Panc1 (cell line): Measurements from ENCODE around the gene NLRC5. TPM values are rescaled to one million over a fixed set of nuclear protein-coding genes. Genes with fewer than 3 reads are reported as not detected.

Source experiments
- ATAC-seq: fragments of 200-7000 bp; cut with Tn5 transposase; 2 replicates; pipeline ENCODE4 v1.9.1; 2020; ENCODE audit warnings: mild to moderate bottlenecking, moderate library complexity
- BruUV-seq: library from RNA; stranded (reverse); fragments of 400-500 nt; replicated peaks from 2 replicates; lab custom pipeline; 2021; lab: Mats Ljungman, UMichigan
- CTCF ChIA-PET: fragments of 300-600 bp; sonication (Branson Sonifier 250); formaldehyde crosslinking; loops from one replicate; lab custom pipeline; 2022; ENCODE audit warnings: antibody characterized with exemption; lab: Charles Lee
- POLR2A ChIA-PET: fragments of 300-600 bp; sonication (Branson Sonifier 250); formaldehyde crosslinking; loops from one replicate; lab custom pipeline; 2022; ENCODE audit warnings: antibody characterized with exemption; lab: Charles Lee
- DNase-seq: peaks from one replicate; pipeline ENCODE4 v3.0.0-alpha.2; 2010; ENCODE audit warnings: low read depth, low spot score
- H3K27ac ChIP-seq: 2 replicates; pipeline ENCODE4 v1.5.1; 2011; ENCODE audit warnings: mild to moderate bottlenecking, low read length, inconsistent platforms
- H3K27me3 ChIP-seq: fragments of 200-500 bp; sonication (Bioruptor generic); 2 replicates; pipeline ENCODE4 v1.6.0; 2014; ENCODE audit warnings: low read length, inconsistent platforms; ENCODE audit not compliant: control insufficient read depth, insufficient read depth
- H3K36me3 ChIP-seq: fragments of 200-500 bp; sonication (Bioruptor generic); 2 replicates; pipeline ENCODE4 v1.5.1; 2014; ENCODE audit warnings: inconsistent platforms, mild to moderate bottlenecking, low read length, moderate library complexity; ENCODE audit not compliant: control insufficient read depth, insufficient read depth
- H3K4me1 ChIP-seq: 2 replicates; pipeline ENCODE4 v1.5.1; 2011; ENCODE audit warnings: inconsistent platforms, mild to moderate bottlenecking, low read length, moderate library complexity; ENCODE audit not compliant: control insufficient read depth, insufficient read depth
- H3K4me3 ChIP-seq, 2 experiments: 2 replicates each; pipeline ENCODE4 v1.5.1; 2011 to 2012; ENCODE audit warnings: low read depth in 2 of 2, low read length in 2 of 2, mild to moderate bottlenecking in 2 of 2, inconsistent platforms in 1 of 2, moderate library complexity in 1 of 2
- H3K9me3 ChIP-seq: fragments of 200-500 bp; sonication (Bioruptor generic); 2 replicates; pipeline ENCODE4 v1.5.1; 2014; ENCODE audit warnings: low read depth, mild to moderate bottlenecking, inconsistent platforms, low read length, moderate library complexity; ENCODE audit not compliant: control insufficient read depth, insufficient read depth
- POLR2AphosphoS5 ChIP-seq: IDR thresholded peaks from 2 replicates; pipeline ENCODE4 v1.6.1; 2012; ENCODE audit warnings: mild to moderate bottlenecking, low read depth, low read length, moderate library complexity
- SIN3A ChIP-seq: IDR thresholded peaks from 2 replicates; pipeline ENCODE4 v1.6.1; 2012; ENCODE audit warnings: low read depth, mild to moderate bottlenecking, low read length, moderate library complexity, borderline replicate concordance; ENCODE audit not compliant: insufficient read depth
- TCF7L2 ChIP-seq: IDR thresholded peaks from 2 replicates; pipeline ENCODE4 v1.6.1; 2011; ENCODE audit warnings: mild to moderate bottlenecking, low read depth, low read length, inconsistent platforms
- in situ Hi-C: cut with HindIII; loops from 2 replicates; pipeline ENCODE4 v1.10.0; 2016; ENCODE audit warnings: low sequenced_read_pairs, low pct_unique_long_range_greater_than_20kb
- intact Hi-C: fragments of 100-400 bp; cut with micrococcal nuclease; formaldehyde crosslinking; loops from one replicate; pipeline ENCODE4 v1.10.0; 2022; ENCODE audit not compliant: unreplicated experiment
- total RNA-seq: library from RNA; stranded (reverse); gene quantifications from one replicate; pipeline ENCODE4 v1.2.1, GENCODE V29; 2021; ENCODE audit not compliant: unreplicated experiment
- TF ChIP-seq, protein P1 (sequence below): fragments of 450-650 bp; IDR thresholded peaks from 2 replicates; pipeline ENCODE4 v1.5.1; 2017; ENCODE audit warnings: mild to moderate bottlenecking
- TF ChIP-seq, protein P2 (sequence below), 2 experiments: IDR thresholded peaks; 2 replicates each; pipeline ENCODE4 v1.6.1; 2011 to 2012; ENCODE audit warnings: low read depth in 2 of 2, control low read depth in 1 of 2, low read length in 1 of 2, mild to moderate bottlenecking in 1 of 2, moderate library complexity in 1 of 2; ENCODE audit not compliant: insufficient read depth in 1 of 2

Gene NLRC5
- total RNA-seq, 1 experiment from 2014 or later = 8.8 TPM

DNA sequence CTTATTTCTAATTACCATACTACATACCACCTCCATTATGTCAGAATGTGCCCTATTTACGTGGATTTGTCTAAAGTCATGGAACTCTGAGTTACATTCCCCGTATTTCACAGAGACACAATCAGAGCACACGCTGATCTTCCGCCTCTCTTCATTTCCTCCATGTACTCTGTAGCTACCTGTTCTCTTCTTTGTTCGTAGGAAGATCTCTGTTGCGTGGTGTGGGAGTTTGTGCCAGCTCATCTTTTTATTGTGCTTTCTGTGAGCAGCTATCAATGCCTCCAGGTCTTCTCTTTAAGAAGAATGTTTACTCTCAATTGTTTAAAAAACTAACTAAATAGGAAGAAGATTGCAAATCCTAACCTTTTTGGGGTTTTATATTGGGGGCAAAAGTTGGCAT, 26.9 kb downstream of the NLRC5 start:
- ChIA-PET CTCF (no interaction called here), POLR2A (no interaction called here)
- in situ Hi-C loops (no loop called here), intact Hi-C loops (no loop called here)
- Histone ChIP-seq H3K9me3 (no peaks in the 10 kb centered on the region), H3K27me3 (no peaks in the 10 kb centered on the region), H3K36me3 (no peaks in the 10 kb centered on the region), H3K4me1 (no peaks in the 10 kb centered on the region), H3K27ac (no peak overlapping the region), H3K4me3 (no peak overlapping the region)
- DNase-seq (no peak), ATAC-seq (no peak)
- TF ChIP-seq, protein P1, sequence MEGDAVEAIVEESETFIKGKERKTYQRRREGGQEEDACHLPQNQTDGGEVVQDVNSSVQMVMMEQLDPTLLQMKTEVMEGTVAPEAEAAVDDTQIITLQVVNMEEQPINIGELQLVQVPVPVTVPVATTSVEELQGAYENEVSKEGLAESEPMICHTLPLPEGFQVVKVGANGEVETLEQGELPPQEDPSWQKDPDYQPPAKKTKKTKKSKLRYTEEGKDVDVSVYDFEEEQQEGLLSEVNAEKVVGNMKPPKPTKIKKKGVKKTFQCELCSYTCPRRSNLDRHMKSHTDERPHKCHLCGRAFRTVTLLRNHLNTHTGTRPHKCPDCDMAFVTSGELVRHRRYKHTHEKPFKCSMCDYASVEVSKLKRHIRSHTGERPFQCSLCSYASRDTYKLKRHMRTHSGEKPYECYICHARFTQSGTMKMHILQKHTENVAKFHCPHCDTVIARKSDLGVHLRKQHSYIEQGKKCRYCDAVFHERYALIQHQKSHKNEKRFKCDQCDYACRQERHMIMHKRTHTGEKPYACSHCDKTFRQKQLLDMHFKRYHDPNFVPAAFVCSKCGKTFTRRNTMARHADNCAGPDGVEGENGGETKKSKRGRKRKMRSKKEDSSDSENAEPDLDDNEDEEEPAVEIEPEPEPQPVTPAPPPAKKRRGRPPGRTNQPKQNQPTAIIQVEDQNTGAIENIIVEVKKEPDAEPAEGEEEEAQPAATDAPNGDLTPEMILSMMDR = no peak
- TF ChIP-seq, protein P2, sequence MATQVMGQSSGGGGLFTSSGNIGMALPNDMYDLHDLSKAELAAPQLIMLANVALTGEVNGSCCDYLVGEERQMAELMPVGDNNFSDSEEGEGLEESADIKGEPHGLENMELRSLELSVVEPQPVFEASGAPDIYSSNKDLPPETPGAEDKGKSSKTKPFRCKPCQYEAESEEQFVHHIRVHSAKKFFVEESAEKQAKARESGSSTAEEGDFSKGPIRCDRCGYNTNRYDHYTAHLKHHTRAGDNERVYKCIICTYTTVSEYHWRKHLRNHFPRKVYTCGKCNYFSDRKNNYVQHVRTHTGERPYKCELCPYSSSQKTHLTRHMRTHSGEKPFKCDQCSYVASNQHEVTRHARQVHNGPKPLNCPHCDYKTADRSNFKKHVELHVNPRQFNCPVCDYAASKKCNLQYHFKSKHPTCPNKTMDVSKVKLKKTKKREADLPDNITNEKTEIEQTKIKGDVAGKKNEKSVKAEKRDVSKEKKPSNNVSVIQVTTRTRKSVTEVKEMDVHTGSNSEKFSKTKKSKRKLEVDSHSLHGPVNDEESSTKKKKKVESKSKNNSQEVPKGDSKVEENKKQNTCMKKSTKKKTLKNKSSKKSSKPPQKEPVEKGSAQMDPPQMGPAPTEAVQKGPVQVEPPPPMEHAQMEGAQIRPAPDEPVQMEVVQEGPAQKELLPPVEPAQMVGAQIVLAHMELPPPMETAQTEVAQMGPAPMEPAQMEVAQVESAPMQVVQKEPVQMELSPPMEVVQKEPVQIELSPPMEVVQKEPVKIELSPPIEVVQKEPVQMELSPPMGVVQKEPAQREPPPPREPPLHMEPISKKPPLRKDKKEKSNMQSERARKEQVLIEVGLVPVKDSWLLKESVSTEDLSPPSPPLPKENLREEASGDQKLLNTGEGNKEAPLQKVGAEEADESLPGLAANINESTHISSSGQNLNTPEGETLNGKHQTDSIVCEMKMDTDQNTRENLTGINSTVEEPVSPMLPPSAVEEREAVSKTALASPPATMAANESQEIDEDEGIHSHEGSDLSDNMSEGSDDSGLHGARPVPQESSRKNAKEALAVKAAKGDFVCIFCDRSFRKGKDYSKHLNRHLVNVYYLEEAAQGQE (IDR thresholded peaks at IDR 0.05; ENCODE audit: insufficient read depth in 1 of 2, low read depth in 2 of 2, low read length in 1 of 2) = no peak
- TF ChIP-seq TCF7L2 (no peak), SIN3A (no peak), POLR2AphosphoS5 (no peak)
- no TSS peak for BruUV-seq

DNA sequence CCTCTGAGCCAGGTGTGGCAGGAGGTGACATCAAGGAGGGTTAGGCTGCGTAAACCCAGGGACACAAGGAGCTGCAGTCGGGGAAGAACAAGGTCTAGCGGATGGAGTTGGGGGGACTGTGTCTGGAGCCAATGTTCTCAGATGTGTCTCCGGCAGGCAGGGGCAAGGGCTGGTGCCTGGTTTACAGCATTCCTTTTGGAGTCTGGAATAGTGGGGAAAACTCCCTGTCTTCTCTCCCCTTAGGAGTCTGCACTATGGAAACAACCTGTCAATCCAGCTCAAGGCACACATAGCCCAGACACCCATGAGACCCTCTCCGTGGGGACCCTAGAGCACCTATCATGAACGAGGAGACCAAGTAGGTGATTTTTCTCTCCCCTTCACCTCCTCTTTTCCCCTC, 27.5 kb downstream of the NLRC5 start:
- TF ChIP-seq TCF7L2 (no peak), SIN3A (no peak), POLR2AphosphoS5 (no peak)
- TF ChIP-seq, protein P2 (IDR thresholded peaks at IDR 0.05; ENCODE audit: insufficient read depth in 1 of 2, low read depth in 2 of 2, low read length in 1 of 2) = no peak
- TF ChIP-seq, protein P1 = no peak
- no peaks in the 10 kb centered on the region for H3K27me3 ChIP-seq
- in situ Hi-C loops (no loop called here), intact Hi-C loops (no loop called here)
- no peaks in the 10 kb centered on the region for H3K36me3 ChIP-seq
- ATAC-seq (no peak), DNase-seq (no peak)
- no peaks in the 10 kb centered on the region for H3K9me3 ChIP-seq
- ChIA-PET CTCF (no interaction called here), POLR2A (no interaction called here)
- H3K27ac ChIP-seq = no peak overlapping the region
- no TSS peak for BruUV-seq
- no peak overlapping the region for H3K4me3 ChIP-seq
- no peaks in the 10 kb centered on the region for H3K4me1 ChIP-seq
